ENCODE measurements around the gene POLR1A.

Gene POLR1A

DNA sequence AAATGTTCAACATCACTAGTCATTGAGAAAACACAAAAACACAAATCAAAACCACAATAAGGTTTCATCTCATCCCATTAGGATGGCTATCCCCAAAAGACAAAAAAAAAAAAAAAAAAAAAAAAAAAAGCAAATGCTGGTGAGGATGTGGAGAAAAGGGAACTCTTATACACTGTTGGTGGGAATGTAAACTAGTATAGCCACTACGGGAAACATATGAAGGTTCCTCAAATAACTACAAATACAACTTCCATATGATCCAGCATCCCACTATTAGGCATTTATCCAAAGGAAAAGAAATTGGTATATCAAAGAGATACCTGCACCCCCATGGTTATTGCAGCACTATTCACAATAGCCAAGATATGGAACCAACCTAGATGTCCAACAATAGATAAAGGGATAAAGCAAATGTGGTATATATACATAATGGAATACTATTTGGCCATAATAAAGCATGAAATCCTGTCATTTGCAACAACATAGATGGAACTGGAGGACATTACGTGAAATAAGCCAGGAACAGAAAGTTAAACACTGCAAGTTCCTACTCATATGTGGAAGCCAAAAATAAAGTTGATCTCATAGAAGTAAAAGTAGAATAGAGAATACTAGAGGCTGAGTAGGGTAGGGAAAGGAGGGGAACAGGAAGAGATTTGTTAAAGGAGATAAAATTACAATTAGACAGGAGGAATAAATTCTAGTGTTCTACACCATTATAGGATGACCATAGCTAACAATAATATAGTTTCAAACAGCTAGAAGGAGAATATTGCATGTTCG lies 8.4 kb downstream of the POLR1A start:
- no peak for DNase-seq (ENCODE audit: low read depth in 2 of 2)

DNA sequence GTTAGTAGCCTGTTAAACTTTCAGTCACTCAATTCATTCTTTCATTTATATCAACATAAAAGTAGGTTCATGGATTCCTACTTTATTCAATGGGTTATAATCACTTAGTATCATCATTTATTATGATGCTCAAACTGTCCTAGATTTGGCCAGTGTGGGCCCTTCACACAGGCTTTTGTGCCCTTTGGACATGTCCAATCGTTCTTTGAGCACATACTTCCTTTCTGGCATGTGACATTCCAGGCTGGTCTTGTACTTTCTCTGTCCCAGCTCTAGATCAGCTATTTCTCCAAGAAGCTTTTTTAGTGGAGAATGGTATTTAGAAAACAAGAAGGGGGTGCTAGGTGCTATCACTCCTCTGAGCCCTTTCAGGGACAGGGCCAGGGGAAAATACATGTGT lies 11.5 kb downstream of the POLR1A start:
- no peak for DNase-seq (ENCODE audit: low read depth in 2 of 2)

DNA sequence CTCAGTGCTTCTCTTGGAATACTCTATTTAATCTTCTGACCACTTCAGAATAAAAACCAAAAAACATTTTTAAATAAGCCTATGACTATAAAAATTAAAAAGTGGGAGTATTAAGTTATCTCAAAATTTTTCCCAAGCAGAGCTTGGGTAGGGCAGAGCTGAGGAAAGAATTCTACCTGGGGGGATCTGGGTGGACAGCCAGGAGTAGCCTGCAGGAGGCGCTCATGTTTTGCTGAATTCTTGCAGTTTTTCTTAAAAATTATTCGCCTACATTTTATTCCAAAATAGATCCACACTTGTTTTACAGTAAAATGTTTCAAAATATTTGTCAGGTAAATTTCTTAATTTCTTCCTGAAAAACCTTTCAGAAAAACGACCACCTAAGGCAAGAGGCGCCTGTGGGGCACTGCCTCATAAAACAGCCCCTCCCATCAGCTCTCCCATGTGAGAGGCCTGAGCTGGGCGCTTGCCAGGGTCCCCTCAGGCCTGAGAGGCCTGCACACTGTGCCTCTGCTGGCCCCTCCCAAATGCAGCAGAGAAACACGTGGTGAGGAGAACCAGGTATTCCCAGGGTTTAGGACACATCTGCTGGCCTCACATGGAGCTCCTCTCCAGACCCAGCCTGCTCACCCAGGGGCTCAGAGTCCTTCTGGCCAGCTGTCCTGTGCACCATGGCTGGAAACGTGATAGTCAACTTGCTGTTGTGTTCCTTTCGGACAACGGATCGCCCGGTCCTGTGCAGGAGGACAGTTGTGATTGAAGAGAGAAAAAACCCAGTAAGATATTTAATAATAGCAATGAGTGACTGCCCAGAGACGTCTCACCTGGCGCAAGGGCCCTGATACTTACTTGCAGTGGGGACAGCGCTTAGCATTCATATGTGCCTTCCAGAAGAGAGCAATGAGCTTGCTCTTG lies 17.5 kb downstream of the POLR1A start:
- DNase-seq (ENCODE audit: low read depth in 2 of 2) = no peak

DNA sequence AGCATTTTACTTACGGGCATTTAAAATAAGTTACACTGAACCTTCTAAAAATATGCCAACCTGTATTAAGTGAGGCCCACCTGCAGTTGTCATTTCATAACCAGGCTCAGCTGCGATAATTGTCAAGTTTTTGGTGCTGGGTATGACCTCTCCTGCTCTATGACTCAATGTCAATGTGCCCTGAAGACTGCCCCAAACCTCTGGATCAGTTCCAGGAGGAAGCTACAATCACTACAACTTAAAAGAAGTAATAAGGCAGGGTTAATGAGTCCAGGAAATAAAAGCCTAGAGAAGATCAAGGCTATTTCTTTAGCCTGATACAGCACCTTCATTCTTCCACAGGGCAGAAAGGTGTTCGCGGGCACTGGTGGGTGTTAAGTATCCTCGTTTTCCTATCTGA lies 22.9 kb downstream of the POLR1A start:
- no peak for DNase-seq (ENCODE audit: low read depth in 2 of 2)

DNA sequence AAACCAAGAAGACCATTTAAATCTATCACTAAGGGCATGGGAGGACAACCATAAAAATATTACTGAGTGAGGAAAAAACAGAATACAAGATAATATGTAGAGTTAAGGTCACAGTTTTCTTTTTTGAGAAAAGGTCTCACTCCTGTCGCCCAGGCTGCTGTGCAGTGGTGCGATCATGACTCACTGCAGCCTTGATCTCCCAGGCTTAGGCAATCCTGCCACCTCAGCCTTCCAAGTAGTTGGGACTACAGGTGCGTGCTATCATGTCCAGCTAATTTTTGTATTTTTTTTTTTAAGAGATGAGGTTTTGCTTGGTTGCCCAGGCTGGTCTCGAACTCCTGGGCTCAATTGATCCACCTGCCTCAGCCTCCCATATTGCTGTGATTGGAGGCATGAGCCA lies 24.0 kb downstream of the POLR1A start:
- no peak for DNase-seq (ENCODE audit: low read depth in 2 of 2)

DNA sequence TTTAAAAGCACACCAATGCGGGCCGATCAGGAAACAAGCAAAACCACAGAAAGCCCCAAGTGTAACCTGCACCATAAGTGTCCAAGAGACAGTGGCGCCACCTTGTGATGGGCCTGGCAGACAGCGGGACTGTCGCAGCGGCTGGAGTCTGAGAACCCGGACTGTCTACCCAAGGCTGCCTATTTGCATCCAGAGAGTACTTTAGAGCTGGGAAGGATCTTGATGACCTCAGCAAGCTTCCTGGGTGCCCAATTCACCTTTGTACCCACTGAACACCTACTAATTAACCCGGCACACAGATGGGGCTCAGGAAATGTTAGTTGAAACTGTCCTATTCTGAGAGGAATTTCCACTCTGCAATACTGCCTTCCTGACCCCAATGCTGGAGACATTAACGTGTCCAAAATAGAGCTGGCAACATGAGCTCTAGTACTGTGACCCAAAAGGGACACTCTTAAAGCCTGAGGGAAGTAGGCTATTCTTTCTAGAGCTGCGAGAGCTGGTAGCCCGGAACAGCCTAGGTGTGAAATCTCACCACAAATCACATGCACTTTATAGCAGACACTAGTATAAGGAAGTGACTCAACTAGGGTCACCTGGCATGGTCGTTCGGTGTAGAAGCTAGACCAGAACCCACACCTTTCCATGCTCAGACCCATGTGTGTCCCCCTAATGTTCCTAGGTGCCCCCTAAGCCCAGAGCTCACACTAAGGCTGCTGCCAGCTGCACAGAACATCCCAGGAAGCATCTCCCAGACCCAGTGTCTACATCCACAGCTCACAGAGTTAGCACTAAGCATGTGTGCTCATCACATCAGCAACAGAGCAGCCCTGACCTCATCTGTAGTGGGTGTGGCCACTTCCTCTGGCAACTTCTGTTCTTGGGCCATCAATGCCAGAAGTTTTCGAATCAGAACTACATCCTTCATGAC lies 25.4 kb downstream of the POLR1A start:
- peak; percentile 42 to 60 for DNase-seq (ENCODE audit: low read depth in 2 of 2)

DNA sequence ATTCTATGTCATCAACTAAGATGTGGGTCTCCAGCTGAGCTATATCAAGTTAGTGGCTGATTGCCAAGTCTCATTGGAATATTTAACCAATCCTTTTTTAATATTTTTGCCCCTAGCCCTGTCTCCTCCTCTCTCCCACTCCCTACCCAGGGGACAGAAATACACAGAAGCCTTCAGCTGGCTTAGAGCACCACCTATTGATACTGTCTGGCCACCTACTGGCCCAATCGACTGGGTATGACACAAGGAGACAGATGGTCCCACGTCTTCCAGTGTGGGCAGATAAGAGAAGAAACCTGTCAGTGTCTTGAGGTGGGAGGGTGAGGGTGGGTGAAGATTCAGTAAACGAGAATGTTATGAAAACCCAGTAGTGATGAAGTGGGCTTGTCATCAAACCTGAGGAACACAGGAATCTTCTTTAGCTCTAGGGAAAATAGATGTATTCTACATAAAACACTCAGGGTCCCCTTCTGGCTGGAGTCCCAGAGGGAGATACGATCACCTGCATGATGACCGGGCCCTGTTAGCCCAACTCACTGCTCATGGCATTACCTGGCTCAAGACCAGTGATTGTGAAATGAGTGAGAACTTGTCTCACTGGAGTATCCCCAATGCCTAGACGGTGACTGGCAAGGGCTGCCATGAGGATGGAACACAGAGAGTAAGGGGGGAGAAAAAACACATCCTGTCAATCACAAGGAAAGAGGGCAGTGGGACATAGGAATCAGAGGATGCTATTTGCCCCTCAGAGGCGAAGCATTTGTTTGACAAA lies 26.7 kb downstream of the POLR1A start:
- no peak for DNase-seq (ENCODE audit: low read depth in 2 of 2)

DNA sequence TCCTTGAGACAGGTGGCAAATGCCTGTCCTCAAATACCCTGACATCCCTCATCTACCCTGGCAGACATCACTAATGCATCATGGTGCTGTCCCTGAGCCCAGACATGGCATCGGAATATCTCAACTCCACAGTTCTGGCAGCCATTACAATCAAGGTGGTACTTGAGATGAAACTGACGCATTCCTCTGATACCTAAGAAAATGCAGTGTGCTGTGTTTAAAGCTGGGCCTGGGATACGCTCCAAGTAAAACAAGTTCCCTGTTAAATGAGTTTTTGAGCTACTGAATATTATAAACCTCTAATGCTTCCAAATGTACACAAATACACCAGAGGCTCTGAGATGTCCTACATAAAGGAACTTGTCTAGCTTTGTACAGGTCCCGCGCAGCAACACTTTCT lies 29.8 kb downstream of the POLR1A start:
- DNase-seq (ENCODE audit: low read depth in 2 of 2) = no peak

DNA sequence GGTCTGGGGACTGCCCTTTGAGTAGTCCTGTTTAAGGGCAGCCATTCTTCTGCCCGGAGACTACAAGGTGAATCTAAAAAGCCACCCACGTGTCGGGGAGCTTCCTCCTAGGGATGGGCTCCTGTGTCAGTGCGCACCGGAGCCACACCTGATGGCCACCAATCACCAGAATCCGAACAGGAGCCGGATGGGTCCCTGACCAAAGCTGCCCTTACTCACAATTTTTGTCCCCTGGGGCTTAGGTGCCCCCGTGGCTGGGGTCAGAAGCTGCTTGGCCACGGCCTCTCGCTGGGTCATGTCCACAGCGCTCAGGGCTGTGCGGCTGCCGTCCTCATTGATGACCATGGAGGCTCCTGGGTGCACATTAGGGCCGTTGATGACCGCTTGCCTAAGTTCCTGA lies 30.9 kb downstream of the POLR1A start:
- DNase-seq (ENCODE audit: low read depth in 2 of 2) = no peak

DNA sequence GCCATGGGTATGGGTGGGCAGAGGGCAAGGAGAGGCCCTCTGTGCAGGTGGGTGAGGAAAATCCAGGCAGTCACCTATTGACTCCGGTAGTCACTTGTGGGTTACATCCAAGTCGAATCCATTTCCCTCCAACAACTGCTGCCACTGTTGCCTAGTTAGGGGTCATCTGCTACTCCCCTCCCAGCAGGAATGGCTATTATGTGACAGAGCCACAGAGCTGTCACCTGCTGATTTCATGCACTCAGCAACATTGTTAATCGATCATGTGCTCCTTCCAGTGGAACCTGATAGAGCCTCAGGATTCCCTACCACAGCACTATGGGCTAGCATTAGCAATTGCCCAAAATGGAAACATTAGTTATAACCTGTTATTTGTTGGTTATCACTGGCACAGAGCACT lies 31.4 kb downstream of the POLR1A start:
- DNase-seq (ENCODE audit: low read depth in 2 of 2) = no peak

DNA sequence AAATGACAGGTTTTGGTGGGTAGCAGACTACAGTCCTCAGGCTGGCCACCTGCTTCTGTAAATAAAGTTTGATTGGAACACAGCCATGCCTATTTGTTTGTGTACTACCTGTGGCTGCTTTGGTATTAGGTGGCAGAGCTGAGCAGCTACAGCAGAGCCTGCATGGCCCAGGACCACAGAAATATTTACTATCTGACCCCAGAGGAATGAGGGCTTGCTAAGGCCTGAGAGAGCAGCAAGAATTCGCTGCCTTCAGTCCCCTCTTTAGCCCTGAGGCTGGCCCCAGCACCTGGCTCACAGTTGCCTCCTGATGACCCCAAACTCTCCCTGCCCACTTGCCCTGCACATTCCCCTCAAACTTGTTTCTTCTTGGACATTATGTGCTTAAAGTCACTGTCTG lies 32.5 kb downstream of the POLR1A start:
- DNase-seq (ENCODE audit: low read depth in 2 of 2) = no peak

DNA sequence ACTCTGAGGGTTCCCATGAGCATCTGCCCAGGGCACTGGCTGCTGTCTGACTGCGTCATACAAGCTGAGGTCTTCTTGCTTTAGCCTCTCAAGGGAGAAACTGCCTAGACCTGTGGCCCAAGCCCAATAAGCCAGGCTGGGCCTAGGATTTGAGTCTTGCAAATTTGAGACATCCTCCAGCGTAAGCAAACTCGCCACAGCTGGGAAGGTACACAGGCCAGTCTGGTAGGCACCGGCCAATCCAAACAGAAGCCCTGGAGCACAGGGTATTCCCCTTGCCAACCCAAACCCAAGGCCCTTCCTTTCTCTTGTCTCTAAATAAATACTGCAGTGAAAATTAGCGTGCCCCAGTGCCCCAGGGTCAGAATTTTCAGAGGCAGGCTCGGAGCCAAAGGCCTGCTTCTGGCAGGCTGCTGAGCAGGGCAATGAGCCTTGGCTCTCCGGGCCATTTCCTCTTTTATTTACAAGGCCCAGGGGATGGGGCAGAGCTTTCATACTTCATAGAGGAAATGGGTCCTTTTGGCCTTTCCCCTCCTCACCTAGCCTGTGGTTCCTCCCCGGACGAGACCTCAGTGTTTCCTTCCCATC lies 33.3 kb downstream of the POLR1A start:
- no peak for DNase-seq (ENCODE audit: low read depth in 2 of 2)

DNA sequence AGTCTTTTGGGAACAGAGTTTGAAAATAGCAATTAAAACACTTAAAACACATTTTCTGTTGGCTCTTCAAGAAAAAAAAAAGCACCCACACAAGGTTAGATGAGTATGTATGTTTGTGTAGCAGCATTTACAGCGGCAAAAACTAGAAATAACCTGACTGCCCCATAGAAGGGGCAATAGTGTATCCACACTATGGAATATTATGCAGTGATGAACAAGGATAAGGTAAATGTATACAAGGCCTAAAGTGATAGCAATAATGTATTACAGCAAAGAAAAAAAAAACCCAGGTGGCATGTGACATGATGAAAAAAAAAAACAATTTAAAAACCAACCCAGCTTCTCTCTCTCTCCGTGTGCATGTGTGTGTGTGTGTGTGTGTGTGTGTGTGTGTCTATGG lies 34.8 kb downstream of the POLR1A start:
- DNase-seq (ENCODE audit: low read depth in 2 of 2) = no peak

DNA sequence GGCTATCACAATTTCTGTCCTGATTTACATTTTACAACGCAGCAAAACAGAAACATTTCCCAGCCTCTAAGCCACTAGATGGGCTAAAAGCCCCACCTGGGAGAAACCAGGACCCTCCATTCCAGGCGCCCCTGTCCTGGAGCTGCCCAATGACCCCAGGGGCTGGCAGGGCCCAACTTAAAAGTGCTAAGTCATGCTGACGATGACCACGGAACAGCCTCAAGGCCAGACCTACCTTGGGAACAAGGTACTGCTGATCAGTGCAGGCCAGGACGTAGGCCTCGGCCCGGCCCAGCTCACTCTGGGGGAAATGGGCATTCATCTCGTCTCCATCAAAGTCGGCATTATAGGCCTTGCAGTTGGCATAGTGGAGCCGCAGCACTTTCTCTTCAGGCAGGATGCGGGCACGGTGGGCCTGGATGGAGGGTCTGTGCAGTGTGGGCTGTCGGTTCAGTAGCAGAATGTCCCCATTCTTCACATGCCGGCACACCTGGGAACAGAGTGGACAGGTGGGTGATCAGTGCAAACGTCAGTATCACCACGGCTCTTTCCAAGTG lies 35.8 kb downstream of the POLR1A start:
- DNase-seq (ENCODE audit: low read depth in 2 of 2) = no peak

DNA sequence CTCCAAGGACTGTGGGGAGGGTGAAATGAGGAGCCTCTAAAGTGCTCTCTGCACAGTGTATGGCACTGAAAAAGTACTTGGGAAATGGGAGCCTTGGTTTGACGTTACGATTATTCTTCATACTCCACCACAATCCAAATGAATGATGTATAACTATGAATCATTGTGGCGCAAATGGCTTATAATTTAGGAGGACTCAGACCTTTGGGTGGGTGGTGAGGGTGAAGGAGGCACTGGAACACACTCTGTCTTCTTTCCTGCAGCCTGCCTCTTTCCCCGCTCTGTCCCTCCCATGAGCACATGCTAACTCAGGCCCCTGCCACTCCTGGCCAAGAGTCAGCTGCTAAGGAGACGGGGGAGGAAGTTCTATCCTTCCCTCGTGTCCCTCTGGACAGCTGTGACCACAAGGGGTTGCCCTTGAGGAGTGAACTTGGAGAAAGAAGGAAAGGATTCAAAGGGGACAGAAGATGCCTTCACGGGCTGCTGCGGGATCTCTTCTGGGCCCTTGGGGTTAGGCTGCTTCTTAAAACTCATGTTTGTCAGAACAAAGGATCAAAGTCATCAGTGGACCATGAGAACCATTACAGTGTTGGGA lies 36.5 kb downstream of the POLR1A start:
- no peak for DNase-seq (ENCODE audit: low read depth in 2 of 2)

DNA sequence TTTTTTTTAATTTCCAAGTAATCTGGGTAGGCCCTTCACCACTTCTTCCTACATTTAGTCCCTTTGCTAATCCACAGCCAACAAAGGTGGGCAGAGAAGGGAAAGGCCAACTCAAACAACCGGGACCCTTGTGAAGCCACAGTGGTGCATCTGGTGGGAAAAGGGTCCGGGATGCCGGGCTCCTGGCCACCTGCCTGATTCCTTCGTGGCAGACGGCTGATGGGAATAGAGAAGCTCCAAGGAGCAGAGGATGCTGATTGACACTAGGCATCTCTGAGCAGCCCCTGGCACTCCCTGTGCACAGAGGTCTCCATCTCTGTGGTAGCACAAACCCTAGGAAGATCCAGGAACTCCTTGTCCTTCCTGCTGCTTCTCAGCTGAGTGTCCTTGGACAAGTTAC lies 37.0 kb downstream of the POLR1A start:
- DNase-seq (ENCODE audit: low read depth in 2 of 2) = no peak

DNA sequence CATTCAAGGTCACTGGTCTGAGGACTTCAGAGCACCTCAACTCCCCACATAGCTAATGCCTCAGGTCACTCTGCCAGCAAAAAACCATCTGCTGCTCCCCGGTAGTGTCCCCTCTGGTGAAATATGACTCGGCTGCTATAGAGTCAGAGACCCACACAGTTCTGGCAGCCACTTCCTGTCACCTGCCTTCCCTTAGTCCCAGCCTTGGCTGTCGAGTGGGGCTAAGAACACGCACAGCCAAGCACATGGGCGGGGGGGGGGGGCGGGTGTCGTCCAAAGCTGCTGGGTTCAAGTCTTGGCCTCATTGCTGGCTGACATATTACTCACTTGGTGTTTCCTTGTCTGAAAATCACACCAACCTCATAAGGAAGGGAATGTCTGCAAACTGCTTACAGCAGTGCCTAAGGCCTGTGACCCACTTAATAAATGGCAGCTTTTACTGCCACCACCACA lies 37.5 kb downstream of the POLR1A start:
- DNase-seq (ENCODE audit: low read depth in 2 of 2) = no peak

DNA sequence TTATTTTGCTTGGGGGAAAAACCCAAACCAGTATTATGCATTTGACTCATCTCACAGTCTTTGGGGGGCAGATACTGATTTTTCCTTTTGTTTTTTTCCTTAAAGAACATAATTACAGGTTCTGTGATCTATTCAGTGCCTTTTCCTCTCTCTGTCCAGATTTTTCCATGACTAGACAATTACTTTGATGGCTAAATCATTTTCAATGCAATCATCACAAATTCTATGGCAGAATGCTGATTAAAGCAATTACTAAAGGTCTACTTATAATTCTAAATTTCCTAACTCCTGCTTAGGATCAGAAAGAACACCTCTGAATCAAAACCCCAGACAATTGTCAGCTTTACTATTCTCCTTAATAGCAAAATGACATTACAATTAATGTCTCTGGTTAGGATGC lies 38.8 kb downstream of the POLR1A start:
- no peak for DNase-seq (ENCODE audit: low read depth in 2 of 2)

DNA sequence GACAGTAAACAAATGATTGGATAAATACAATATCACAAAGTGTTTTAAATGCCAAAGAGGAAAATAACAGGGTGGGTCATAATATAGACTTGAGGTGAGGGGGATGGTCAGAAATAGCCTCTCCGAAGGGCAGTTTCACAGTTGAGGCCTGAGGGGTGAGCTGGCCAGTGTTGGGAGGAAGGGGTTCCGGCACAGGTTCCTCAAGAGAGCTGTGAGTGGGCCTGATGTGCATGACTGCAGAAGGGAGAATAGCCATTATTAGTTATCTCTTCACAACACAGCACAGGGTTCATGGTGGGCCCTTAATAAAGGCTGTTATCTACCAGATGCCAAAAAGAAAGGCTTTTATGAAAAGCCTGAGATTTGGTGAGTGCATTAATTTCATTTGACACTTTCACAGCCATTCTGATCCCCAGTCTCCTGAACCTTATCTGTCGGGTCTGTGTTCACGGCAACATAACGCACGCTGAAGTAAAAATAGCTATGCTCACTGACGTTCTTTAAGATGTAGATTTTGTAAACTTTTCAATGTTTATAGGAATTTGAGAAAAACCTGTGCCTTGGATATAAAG lies 39.6 kb downstream of the POLR1A start:
- DNase-seq (ENCODE audit: low read depth in 2 of 2) = no peak

DNA sequence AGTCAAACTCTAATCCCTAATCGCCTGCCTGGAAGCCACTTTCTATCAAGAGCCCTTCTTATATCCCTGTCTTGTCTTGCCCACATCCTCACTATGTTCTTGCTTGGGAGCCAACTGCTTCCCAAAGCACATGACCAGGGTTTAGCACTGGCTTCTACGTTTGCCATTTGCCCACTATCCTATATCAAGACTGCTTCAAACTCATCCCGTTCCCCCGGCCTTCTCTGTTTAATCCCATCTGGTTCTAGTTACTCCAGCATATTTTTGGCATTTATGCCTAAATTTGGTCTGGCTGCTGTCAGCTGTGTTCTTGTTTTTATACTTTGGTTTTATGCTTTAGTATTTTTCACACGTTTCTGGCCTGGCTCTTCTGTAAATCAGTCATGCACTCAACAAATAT lies 40.2 kb downstream of the POLR1A start:
- DNase-seq (ENCODE audit: low read depth in 2 of 2) = no peak

Data from stimulated activated CD4-positive, alpha-beta T cell treated with anti-CD3 and anti-CD28 coated beads, Interleukin-12 subunit alpha, Interleukin-12 subunit beta, amount 100 ng/mL, for 24 hours (primary cell).